ENCODE results near the gene GRB10. TPM values are rescaled to one million over a fixed set of nuclear protein-coding genes. Genes with fewer than 3 reads are reported as not detected.

GRB10 gene
- polyA plus RNA-seq, 1 donor from 2014 or later: 78.4 TPM

DNA sequence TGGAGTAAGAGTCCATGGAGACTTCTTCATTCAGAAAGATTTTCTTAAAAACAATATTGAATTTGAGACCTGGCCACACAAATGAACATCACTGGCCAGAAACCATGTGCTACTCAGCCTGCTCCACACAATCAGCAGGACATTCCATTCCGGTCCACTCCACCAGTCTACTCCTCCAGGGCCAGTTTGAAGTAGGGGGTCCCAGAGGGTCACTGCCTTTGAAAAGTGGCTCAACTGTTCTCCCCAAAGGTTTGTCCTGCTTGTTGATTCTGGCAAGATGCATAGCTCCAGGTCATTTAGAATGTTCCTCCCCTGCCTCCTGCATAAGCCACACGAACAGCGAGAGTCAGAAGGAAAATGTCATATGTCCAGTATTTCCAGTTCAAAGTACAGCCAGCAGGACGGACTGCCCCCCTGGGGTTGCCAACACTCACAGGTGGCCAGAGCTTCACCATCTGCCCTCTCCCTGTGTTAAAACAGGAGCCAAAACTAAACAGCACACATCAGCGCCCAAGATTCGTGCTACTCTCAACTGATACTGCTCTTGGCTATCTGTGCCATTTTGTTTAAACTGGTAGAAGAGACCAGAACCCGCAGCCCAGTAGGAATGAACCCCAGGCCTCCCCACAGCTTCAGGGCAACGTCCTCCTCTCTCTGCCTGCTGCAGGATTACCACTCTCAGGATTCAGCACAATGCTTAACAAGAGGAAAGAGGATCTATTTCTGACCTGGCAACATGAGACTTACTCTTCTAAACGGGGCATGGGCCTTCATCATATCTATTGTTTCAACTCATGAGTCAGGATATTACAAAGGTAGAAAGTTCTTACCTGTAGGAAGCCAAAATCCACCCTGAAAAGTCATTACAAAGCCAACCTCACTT lies 11.3 kb downstream of the GRB10 start:
- Histone ChIP-seq H3K27me3 (ENCODE audit: insufficient read depth, low read depth, low read length) (no peaks in the 10 kb centered on the region), H3K9me3 (ENCODE audit: low read length) (no peaks in the 10 kb centered on the region), H3K9ac (ENCODE audit: low read length) (no peak overlapping the region), H3K4me3 (ENCODE audit: low read length) (no peak overlapping the region), H3K27ac (ENCODE audit: low read length) (no peak overlapping the region), H3K36me3 (ENCODE audit: insufficient read depth, low read length) (no peaks in the 10 kb centered on the region), H3K9me2 (ENCODE audit: insufficient read depth, low read length) (no peaks in the 10 kb centered on the region), H2AFZ (ENCODE audit: low read depth, low read length) (no peak overlapping the region), H3K79me2 (replicated peaks; ENCODE audit: insufficient read depth, low read length) (peaks cover 82% of the 10 kb centered on the region), H3F3A (ENCODE audit: insufficient read depth, low read length, poor library complexity, severe bottlenecking) (no peaks in the 10 kb centered on the region), H4K20me1 (ENCODE audit: insufficient read depth) (no peaks in the 10 kb centered on the region), H3K4me2 (ENCODE audit: low read length) (no peak overlapping the region)
- no peak for TF ChIP-seq RAD21 (conservative IDR thresholded peaks at IDR 0.05)
- TF ChIP-seq, protein P1, sequence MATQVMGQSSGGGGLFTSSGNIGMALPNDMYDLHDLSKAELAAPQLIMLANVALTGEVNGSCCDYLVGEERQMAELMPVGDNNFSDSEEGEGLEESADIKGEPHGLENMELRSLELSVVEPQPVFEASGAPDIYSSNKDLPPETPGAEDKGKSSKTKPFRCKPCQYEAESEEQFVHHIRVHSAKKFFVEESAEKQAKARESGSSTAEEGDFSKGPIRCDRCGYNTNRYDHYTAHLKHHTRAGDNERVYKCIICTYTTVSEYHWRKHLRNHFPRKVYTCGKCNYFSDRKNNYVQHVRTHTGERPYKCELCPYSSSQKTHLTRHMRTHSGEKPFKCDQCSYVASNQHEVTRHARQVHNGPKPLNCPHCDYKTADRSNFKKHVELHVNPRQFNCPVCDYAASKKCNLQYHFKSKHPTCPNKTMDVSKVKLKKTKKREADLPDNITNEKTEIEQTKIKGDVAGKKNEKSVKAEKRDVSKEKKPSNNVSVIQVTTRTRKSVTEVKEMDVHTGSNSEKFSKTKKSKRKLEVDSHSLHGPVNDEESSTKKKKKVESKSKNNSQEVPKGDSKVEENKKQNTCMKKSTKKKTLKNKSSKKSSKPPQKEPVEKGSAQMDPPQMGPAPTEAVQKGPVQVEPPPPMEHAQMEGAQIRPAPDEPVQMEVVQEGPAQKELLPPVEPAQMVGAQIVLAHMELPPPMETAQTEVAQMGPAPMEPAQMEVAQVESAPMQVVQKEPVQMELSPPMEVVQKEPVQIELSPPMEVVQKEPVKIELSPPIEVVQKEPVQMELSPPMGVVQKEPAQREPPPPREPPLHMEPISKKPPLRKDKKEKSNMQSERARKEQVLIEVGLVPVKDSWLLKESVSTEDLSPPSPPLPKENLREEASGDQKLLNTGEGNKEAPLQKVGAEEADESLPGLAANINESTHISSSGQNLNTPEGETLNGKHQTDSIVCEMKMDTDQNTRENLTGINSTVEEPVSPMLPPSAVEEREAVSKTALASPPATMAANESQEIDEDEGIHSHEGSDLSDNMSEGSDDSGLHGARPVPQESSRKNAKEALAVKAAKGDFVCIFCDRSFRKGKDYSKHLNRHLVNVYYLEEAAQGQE (IDR thresholded peaks at IDR 0.05; ENCODE audit: borderline replicate concordance): no peak
- TF ChIP-seq EZH2 (IDR thresholded peaks at IDR 0.05; ENCODE audit: borderline replicate concordance, insufficient read depth, low read length, poor library complexity, severe bottlenecking): no peak
- TF ChIP-seq, protein P2, sequence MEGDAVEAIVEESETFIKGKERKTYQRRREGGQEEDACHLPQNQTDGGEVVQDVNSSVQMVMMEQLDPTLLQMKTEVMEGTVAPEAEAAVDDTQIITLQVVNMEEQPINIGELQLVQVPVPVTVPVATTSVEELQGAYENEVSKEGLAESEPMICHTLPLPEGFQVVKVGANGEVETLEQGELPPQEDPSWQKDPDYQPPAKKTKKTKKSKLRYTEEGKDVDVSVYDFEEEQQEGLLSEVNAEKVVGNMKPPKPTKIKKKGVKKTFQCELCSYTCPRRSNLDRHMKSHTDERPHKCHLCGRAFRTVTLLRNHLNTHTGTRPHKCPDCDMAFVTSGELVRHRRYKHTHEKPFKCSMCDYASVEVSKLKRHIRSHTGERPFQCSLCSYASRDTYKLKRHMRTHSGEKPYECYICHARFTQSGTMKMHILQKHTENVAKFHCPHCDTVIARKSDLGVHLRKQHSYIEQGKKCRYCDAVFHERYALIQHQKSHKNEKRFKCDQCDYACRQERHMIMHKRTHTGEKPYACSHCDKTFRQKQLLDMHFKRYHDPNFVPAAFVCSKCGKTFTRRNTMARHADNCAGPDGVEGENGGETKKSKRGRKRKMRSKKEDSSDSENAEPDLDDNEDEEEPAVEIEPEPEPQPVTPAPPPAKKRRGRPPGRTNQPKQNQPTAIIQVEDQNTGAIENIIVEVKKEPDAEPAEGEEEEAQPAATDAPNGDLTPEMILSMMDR (IDR thresholded peaks at IDR 0.05; ENCODE audit: poor library complexity, severe bottlenecking): no peak
- TF ChIP-seq EP300 (conservative IDR thresholded peaks at IDR 0.05; ENCODE audit: poor library complexity, severe bottlenecking): no peak
- TF ChIP-seq POLR2AphosphoS5 (IDR thresholded peaks at IDR 0.05): no peak
- no peak for TF ChIP-seq TAF1 (IDR thresholded peaks at IDR 0.05; ENCODE audit: low read depth)
- TF ChIP-seq SMC3 (conservative IDR thresholded peaks at IDR 0.05; ENCODE audit: poor library complexity): no peak

DNA sequence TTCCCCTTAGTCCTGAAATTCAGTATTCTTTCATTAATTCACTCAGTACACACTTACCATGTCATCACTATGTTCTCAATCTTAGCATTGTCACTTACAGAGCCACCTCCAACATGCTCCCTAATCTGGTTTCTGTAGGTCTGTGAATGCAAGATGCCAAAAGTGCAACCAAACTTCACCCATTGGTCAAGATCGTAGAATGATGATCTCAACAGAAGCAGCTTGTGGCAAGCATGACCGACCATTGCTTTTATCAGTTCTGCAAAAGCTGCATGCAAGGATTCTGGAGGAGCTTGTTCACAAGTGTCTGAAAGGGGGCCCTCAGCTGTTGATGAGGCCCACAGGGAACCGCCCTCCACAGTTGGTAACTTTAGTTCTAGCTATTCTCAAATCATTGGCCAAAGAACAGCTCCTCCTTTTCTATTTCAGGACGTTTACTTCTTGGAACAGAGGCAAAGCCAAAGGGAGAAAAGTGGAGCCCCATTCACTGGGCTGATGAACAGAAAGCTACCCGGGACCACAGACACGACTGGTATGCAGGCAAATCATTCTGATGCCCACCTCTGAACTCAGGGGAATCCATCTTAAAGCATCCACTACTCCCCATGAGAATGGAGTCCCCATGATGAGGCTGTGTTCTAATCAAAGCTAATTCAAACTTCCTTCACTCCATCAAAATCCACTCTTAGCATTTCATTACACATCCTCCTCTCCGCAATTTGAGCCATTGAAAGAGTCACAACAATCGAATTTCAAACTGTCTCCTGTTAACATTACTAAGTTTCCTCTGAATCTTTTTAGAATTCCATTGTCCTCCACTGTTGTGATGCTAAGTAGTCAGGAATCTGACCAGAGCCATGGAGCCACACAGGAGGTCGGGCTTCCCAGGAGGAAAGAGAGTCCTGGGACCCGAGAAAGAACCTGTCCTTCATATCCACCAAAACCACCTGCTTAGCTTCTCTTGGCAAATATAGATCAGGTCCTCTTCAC lies 13.9 kb downstream of the GRB10 start:
- H4K20me1 ChIP-seq (ENCODE audit: insufficient read depth): no peaks in the 10 kb centered on the region
- peaks cover 80% of the 10 kb centered on the region for H3K79me2 ChIP-seq (replicated peaks; ENCODE audit: insufficient read depth, low read length)
- no peak overlapping the region for H3K27ac ChIP-seq (ENCODE audit: low read length)
- H3K9me2 ChIP-seq (ENCODE audit: insufficient read depth, low read length): no peaks in the 10 kb centered on the region
- no peaks in the 10 kb centered on the region for H3F3A ChIP-seq (ENCODE audit: insufficient read depth, low read length, poor library complexity, severe bottlenecking)
- H2AFZ ChIP-seq (ENCODE audit: low read depth, low read length): no peak overlapping the region
- H3K4me2 ChIP-seq (ENCODE audit: low read length): no peak overlapping the region
- H3K9me3 ChIP-seq (ENCODE audit: low read length): no peaks in the 10 kb centered on the region
- H3K4me3 ChIP-seq (ENCODE audit: low read length): no peak overlapping the region
- no peaks in the 10 kb centered on the region for H3K36me3 ChIP-seq (ENCODE audit: insufficient read depth, low read length)
- TF ChIP-seq POLR2AphosphoS5 (IDR thresholded peaks at IDR 0.05) (no peak), SMC3 (conservative IDR thresholded peaks at IDR 0.05; ENCODE audit: poor library complexity) (no peak), EZH2 (IDR thresholded peaks at IDR 0.05; ENCODE audit: borderline replicate concordance, insufficient read depth, low read length, poor library complexity, severe bottlenecking) (no peak), EP300 (conservative IDR thresholded peaks at IDR 0.05; ENCODE audit: poor library complexity, severe bottlenecking) (no peak), RAD21 (conservative IDR thresholded peaks at IDR 0.05) (no peak), MXI1 (conservative IDR thresholded peaks at IDR 0.05; ENCODE audit: poor library complexity, severe bottlenecking) (no peak), TAF1 (IDR thresholded peaks at IDR 0.05; ENCODE audit: low read depth) (no peak)
- TF ChIP-seq, protein P1 (IDR thresholded peaks at IDR 0.05; ENCODE audit: borderline replicate concordance): no peak
- TF ChIP-seq, protein P2 (IDR thresholded peaks at IDR 0.05; ENCODE audit: poor library complexity, severe bottlenecking): no peak
- no peaks in the 10 kb centered on the region for H3K27me3 ChIP-seq (ENCODE audit: insufficient read depth, low read depth, low read length)
- H3K9ac ChIP-seq (ENCODE audit: low read length): no peak overlapping the region
